K562 (cell line): ENCODE results near the gene LGALS7. TPM values are rescaled to one million over a fixed set of nuclear protein-coding genes. Genes with fewer than 3 reads are reported as not detected.
A peak's percentile ranks its signal among the peaks of the same experiment; 100 is the strongest.

Experiments used
- ARID2 ChIP-seq: fragments of 450-650 bp; IDR thresholded peaks from 2 replicates; pipeline ENCODE4 v1.6.1; 2017; ENCODE audit warnings: antibody characterized with exemption, mild to moderate bottlenecking
- CTCFL ChIP-seq: IDR thresholded peaks from 2 replicates; pipeline ENCODE4 v1.6.1; 2011; ENCODE audit warnings: borderline replicate concordance, low read depth, mild to moderate bottlenecking, moderate library complexity, low read length; ENCODE audit not compliant: insufficient read depth, poor library complexity, severe bottlenecking
- ETS2 ChIP-seq: IDR thresholded peaks from 2 replicates; pipeline ENCODE4 v1.6.1; 2016; ENCODE audit warnings: borderline replicate concordance, missing genetic modification characterization, mild to moderate bottlenecking, moderate library complexity, missing compliant biosample characterization; ENCODE audit not compliant: poor library complexity, severe bottlenecking
- FOXO4 ChIP-seq: fragments of 450-650 bp; formaldehyde crosslinking; IDR thresholded peaks from 2 replicates; pipeline ENCODE4 v1.4.0; 2020; ENCODE audit warnings: mild to moderate bottlenecking, moderate library complexity
- GABPB1 ChIP-seq: sonication (generic); formaldehyde crosslinking; IDR thresholded peaks from 2 replicates; pipeline ENCODE4 v1.8.0; 2022; ENCODE audit warnings: mild to moderate bottlenecking, missing genetic modification reagents
- HBP1 ChIP-seq: fragments of 450-650 bp; formaldehyde crosslinking; IDR thresholded peaks from 2 replicates; pipeline ENCODE4 v1.4.0; 2022; ENCODE audit warnings: missing genetic modification characterization
- ILK ChIP-seq: fragments of 450-650 bp; IDR thresholded peaks from 2 replicates; pipeline ENCODE4 v1.6.1; 2016; ENCODE audit warnings: missing genetic modification characterization, low read depth, mild to moderate bottlenecking, missing compliant biosample characterization, moderate library complexity, borderline replicate concordance
- MXI1 ChIP-seq: IDR thresholded peaks from 2 replicates; pipeline ENCODE4 v1.6.1; 2011; ENCODE audit warnings: low read depth, mild to moderate bottlenecking, improper control_type of control experiment, low read length
- PHF20 ChIP-seq: fragments of 450-650 bp; IDR thresholded peaks from 2 replicates; pipeline ENCODE4 v1.6.1; 2018; ENCODE audit not compliant: partially characterized antibody
- REST ChIP-seq, 2 experiments: fragments of 450-650 bp; formaldehyde crosslinking in 1 of 2; IDR thresholded peaks; 2 replicates each; pipeline versions ENCODE4 v1.4.0 to v1.6.1; 2014 to 2020; ENCODE audit warnings: mild to moderate bottlenecking in 2 of 2, borderline replicate concordance in 1 of 2, low read depth in 1 of 2
- TAF7 ChIP-seq: fragments of 450-650 bp; IDR thresholded peaks from 2 replicates; pipeline ENCODE4 v1.6.1; 2016; ENCODE audit warnings: missing genetic modification characterization, missing compliant biosample characterization
- polyA plus RNA-seq, 8 experiments: library from polyadenylated mRNA; depleted of rRNA in 4 of 8; stranded (reverse) in 5 of 8; unstranded in 3 of 8; fragments of >200 nt; fragmentation: Nextera tagmentation in 2 of 8; fragmentation: Illumina TruSeq in 1 of 8; extraction: Ambion mirVana in 2 of 8; extraction: Trizol in 1 of 8; gene quantifications; 2 replicates each; pipeline versions ENCODE4 v1.2.1 to v1.2.3, GENCODE V29; 2011 to 2014; ENCODE audit warnings: inconsistent platforms in 1 of 8, missing spikeins in 1 of 8
- total RNA-seq, 7 experiments: library from RNA; depleted of rRNA in 6 of 7; stranded (reverse); fragments of >200 nt in 6 of 7; fragmentation: Illumina TruSeq in 2 of 7; extraction: Trizol in 2 of 7; gene quantifications; 2 replicates each; pipeline versions ENCODE4 v1.2.1 to v1.2.3, GENCODE V29; 2011 to 2021; ENCODE audit warnings: low replicate concordance in 1 of 7

Gene LGALS7
- total and polyA plus RNA-seq, 9 of the 15 experiments (the other 6 are each of a cell fraction or from before 2014, with no cell fraction given) = not detected

- TF ChIP-seq REST (IDR thresholded peaks at IDR 0.05; ENCODE audit: borderline replicate concordance) (peak; percentile 30; the same call in 1 of the 2 replicates), REST (CRISPR knock-in tag; IDR thresholded peaks at IDR 0.05; ENCODE audit: low read depth) (no peak), ILK (tag) (no peak), ARID2 (no peak), GABPB1 (CRISPR knock-in tag) (no peak), PHF20 (peak; percentile 16), CTCFL (no peak), HBP1 (CRISPR knock-in tag) (no peak), FOXO4 (CRISPR knock-in tag) (no peak), TAF7 (tag) (no peak), ETS2 (no peak), MXI1 (no peak)
Measured at GRCh38 chr19:38769635-38770211, 3.6 kb downstream of the LGALS7 start (continued).
